Activated CD4-positive, alpha-beta T cell treated with anti-CD3 and anti-CD28 coated beads for 4 hours (primary cell): ENCODE measurements around the gene ENC1.

Experiments used
- DNase-seq, 2 donors: peaks; one replicate each; pipeline ENCODE4 v3.0.0-alpha.2; 2020

ENC1 gene

DNA sequence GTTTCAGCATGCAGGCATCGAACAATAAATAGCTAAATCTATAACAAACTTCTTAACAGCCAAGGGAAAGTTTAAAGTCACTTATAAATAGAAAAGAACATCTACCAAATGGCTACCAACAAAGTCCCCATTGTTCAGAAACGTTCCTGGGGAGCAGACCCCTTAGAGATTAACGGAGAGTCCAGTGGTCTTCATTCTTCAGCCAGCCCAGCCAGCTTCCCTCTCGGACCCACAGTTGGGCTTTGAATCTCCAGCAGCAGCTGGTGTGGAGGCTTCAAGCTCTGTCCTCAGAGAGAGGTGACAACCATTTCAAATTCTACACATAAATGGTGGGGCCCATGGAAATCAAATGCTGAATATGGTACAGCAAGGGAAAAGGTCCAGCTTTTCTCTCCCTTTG, 11.2 kb downstream of the ENC1 start:
- DNase-seq, result no peak

GRCh38 chr5:74628359-74628758, 12.2 kb downstream of the ENC1 start:
- DNase-seq, result no peak

DNA sequence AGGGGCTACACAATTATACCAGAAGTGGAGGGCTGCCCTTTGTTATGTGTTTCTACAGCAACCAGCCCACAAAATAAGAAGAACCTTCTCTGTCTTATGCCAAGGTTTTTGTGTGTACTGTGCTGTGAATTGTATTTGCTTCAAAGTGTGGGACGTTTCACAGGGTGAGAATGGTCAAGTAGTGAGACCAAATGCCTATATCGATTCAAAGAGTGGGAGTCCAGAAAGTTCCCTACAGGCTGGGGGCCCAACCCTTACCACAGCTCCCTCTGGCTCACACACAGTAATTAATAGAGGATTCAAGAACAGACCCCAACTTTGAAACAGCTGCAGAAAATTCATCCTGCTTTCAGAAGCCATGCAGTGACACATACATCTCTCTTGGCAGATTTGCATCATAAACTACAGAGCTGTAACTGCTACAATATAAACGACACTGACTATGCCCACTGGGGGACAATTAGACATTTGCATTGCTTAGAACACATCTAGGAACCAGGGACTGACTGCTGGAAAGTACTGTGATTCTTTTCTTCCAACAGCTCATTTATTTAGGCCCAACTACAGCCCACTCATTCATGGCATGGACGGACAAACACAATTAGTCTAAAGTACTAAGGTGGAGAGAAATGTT, 12.8 kb downstream of the ENC1 start:
- no peak for DNase-seq

DNA sequence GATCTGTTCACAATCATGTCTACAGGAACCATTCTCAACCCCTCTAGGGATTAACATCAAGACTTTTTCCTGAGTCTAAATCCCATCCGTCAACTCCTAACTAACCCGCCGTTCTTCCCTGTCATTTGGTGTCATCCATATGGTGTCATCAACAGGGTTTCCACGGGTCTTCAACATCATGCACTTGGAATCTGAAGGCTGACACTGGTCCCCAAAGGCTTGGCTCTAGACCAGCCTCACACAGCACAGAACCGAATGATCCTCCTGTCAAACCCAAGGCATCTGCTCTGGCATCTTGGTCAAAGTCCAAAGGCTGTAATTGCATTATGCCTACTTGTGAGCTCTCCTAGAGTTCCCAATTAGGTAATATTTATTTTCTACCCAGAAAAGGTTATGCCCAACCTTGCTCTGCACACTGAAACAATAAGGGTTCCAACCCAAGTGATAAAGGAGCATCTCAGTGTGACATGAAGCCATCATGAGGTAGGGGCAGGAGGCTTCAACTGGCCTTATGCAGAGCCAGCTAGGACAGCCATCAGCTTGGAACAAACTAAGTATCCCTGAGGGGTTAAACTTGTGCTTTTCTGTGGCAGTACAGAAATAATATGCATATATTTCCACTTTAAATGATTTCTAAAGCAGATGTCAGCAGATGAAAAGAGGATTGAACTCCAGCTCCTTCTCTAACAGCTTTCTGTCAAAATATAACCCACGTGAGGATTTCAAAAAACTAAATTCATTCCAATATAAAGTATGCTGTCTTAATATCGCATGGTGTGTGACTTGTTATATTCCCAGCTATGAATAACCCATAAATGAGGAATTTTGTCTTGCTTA, 13.9 kb downstream of the ENC1 start:
- no peak for DNase-seq

DNA sequence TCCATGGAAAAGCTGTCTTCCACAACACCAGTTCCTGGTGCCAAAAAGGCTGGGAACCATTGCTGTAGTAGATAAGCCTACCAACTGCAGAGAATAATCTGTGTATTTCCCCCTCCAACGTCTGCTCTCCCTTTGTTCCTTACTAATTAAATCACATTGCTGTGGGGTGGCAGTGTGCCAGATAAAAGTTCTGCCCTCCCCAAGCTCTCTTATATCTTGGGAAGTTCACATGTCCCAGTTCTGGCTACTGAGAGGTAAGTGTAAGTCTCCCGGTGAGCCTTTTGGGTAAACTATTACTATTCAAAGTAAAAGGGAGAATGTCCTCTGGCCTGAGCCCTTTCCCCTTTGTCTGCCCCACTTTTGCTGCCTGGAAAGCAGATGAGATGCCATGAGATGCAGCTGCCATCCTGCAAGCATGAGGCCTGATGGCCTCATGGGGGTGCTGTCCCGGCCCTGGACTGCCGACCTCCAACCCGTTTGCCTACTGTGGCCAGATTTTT, 14.7 kb downstream of the ENC1 start:
- DNase-seq, result no peak

- no peak for DNase-seq
Measured at GRCh38 chr5:74624931-74625505, 15.5 kb downstream of the ENC1 start.

DNA sequence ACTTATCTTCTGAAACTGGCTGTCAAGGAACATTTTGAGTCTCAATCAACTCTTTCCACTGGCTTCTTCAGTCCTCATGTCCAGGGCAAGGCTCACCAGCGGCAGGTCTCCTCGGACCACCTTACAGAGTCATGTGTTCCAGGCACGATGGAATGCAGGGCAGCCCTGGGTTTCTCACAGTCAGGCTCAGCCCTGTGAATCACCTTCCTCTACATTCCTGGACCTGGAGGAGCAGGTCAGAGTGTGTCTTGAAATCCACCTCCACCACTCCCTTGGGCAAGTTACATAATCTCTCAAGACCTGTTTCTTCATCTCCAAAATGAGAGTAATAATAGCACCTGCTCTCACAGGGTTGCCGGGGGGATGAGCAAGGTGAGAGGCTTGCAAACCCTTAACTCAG, 16.0 kb downstream of the ENC1 start:
- no peak for DNase-seq

DNA sequence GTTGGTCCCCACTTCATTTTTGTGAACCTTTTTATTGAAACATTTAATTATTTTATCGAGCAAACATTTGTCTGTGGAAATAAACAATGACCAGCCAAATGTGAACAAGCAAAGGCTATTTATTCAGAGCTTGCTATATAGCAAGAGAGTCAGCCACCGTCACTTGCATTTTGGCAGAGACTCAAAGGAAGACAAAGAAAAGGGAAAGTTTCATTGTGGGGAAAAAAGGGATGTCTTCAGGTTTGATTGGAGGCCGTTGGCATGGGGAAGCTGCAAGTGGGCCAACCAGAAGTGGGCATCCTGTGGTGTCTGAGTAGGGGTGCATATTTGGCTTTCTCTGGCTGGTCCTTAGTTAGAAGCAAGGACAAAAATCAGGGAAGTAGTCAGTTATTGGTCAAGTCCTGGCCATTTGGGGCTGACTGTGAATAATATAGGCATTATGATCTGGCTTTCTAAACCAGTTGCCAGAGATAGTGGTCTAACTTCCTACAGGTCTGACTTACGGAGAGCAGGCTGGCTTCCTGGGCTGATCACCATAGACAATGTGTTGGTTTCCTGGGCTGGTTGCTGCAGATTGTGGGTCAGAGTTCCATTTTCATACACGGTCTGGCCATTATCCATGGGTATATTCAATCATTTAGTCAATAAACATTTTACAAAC, 16.6 kb downstream of the ENC1 start:
- DNase-seq, result no peak

DNA sequence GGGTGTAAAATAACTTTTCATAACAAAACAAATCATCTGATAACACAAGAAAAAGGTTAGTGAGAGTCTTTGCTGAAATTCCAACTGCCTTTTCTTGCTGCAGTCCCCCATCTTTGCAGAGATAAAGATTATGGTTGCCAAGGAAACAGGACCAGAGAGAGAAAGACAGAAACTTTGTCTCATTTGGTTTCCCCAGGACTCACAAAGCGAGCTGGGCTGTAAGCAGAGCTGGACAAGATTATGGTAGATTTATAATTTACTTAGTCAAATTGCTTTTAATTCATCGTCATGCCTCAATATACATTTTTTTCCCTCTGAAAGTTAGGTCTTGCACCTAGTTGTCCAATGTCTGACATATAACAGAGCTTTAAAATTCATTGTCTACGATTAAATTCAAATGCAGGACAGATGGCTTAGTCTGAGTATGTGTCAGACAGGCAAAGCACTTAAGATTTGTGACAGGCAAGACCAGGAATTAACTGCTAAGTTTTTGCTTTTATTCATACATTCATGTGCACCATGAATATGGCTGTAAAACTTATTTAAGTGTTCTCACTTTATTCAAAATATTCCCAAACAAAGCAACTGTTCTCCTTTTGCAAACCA, 17.4 kb downstream of the ENC1 start:
- DNase-seq, result no peak

- DNase-seq, result no peak
Measured at GRCh38 chr5:74622122-74622521, 18.4 kb downstream of the ENC1 start.

DNA sequence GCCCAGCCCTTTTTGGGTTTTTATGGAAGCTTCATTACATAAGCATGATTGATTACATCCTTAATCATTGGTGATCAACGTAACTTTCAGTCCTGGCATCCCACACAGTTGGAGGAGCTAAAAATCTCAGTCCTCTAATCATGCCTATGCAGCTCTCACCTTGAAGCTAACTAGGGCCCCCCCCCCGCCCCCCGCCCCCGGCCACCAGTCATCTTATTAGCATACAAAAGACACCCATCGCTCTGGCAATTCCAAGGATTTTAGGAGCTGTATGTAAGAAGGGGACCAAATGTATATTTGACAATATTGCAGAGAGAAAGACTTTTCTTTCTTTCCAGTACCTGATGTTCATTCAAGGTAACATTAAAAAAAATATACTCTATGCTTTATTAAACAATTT, 19.0 kb downstream of the ENC1 start:
- DNase-seq, result no peak

GRCh38 chr5:74619308-74619707, 21.2 kb downstream of the ENC1 start:
- DNase-seq, result no peak

DNA sequence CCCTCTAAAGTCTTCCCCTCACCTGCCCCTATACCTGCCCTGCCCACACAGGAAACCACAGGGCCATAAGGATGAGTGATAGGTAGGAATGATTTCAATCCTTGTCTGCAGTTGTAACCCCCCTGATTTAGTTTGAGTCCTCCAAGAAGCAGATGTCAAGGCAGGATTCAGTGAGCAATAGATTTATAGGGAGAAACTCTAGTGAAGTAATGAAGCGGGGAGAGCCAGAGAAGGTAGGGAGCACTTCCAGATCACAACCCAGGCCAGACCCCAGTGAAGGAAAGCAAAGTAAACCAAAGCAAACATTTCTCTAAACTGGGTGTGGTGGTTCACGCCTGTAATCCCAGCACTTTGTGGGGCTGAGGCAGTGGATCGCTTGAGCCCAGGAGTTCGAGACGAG, 22.4 kb downstream of the ENC1 start:
- DNase-seq, result no peak

- no peak for DNase-seq
Measured at GRCh38 chr5:74617202-74617601, 23.3 kb downstream of the ENC1 start.

- no peak for DNase-seq
Measured at GRCh38 chr5:74616236-74617146, 24.0 kb downstream of the ENC1 start.

- no peak for DNase-seq
Measured at GRCh38 chr5:74613283-74613682, 27.2 kb downstream of the ENC1 start.

GRCh38 chr5:74612045-74612444, 28.5 kb downstream of the ENC1 start:
- DNase-seq, result no peak

GRCh38 chr5:74608736-74609601, 31.6 kb downstream of the ENC1 start:
- DNase-seq, result no peak

GRCh38 chr5:74605759-74606158, 34.8 kb downstream of the ENC1 start:
- DNase-seq, result no peak

DNA sequence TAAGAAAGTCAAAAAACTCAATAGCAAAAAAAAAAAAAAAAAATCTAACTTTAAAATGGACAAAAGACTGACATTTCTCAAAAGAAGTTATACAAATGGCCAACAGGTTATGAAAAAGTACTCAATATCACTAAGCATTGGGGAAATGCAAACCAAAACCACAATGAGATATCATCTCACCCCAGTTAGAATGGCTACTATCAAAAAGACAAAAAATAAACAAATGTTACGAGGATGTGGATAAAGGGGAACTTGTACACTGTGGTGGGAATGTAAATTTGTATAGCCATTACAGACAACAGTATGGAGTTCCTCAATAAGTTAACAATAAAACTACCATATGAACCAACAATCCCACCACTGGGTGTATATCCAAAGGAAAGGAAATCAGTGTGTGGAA, 37.2 kb downstream of the ENC1 start:
- DNase-seq, result no peak

DNA sequence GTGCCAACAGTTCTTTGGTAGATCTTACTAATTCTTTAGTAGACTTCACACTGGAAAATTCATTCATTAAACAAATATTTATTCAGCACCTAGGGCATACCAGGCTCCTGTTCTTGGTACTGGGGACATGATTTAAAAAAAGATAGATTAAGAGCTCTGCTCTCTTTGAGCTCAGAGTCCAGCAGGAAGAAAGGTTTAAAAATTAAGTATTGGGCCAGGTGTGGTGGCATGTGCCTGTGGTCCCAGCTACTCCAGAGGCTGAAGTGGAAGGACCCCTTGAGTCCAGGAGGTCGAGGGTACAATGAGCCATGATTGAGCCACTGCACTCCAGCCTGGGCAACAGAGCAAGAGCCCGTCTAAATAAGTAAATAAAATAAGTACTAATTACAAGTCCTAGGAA, 41.4 kb downstream of the ENC1 start:
- no peak for DNase-seq
